ENCODE results near the gene TCEAL4. TPM values are rescaled to one million over a fixed set of nuclear protein-coding genes. Genes with fewer than 3 reads are reported as not detected.

TCEAL4 gene
- total RNA-seq, 1 donor from 2014 or later: 46.5 TPM

DNA sequence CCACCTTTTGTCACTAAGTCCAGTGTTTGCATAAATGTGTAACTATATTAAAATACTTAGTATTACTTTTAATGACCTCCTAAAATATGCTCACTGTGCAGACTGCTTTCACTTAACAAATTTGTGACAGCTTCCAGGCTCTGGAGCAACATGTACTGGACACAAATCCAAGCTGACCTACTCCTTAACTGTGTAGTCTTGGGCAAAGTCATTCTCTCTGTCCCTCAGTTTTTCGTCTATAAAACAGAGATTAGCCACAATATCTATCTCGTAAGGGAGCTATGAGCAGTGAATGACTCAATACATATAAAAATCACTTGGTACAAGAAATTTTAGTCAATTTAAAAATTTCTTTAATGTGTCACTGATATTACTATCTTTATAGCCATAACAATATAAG lies 45.6 kb upstream of the TCEAL4 start:
- no peak overlapping the region for H3K27ac Mint-ChIP-seq (ENCODE audit: unreplicated experiment)
- H3K4me3 Mint-ChIP-seq: no peak overlapping the region
- DNase-seq (ENCODE audit: low read depth, low spot score): no peak
- no peaks in the 10 kb centered on the region for H3K4me1 Mint-ChIP-seq
- no peaks in the 10 kb centered on the region for H3K27me3 Mint-ChIP-seq (ENCODE audit: low read depth)
- H3K9me3 Mint-ChIP-seq: no peaks in the 10 kb centered on the region
- no peaks in the 10 kb centered on the region for H3K36me3 Mint-ChIP-seq (ENCODE audit: low read depth)
- TF ChIP-seq, protein P1, sequence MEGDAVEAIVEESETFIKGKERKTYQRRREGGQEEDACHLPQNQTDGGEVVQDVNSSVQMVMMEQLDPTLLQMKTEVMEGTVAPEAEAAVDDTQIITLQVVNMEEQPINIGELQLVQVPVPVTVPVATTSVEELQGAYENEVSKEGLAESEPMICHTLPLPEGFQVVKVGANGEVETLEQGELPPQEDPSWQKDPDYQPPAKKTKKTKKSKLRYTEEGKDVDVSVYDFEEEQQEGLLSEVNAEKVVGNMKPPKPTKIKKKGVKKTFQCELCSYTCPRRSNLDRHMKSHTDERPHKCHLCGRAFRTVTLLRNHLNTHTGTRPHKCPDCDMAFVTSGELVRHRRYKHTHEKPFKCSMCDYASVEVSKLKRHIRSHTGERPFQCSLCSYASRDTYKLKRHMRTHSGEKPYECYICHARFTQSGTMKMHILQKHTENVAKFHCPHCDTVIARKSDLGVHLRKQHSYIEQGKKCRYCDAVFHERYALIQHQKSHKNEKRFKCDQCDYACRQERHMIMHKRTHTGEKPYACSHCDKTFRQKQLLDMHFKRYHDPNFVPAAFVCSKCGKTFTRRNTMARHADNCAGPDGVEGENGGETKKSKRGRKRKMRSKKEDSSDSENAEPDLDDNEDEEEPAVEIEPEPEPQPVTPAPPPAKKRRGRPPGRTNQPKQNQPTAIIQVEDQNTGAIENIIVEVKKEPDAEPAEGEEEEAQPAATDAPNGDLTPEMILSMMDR (conservative IDR thresholded peaks at IDR 0.05): no peak

DNA sequence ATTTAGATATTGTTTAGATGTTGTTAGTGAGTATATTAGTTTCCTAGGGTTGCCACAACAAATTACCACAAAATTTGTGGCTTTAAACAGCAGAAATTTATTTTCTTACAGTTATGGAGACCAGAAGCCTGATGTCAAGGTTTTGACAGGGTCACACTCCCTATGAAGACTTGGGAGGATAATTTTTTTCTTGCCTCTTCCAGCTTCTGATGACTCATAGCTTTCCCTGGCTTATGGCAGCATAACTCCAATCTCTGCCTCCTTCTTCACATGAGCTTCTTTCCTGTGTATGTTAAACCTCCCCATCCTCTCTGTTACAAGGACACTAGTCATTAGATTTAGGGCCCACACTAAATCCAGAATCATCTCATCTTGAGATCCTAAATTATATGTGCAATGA lies 45.2 kb upstream of the TCEAL4 start:
- H3K36me3 Mint-ChIP-seq (ENCODE audit: low read depth): no peaks in the 10 kb centered on the region
- TF ChIP-seq, protein P1 (conservative IDR thresholded peaks at IDR 0.05): no peak
- H3K4me3 Mint-ChIP-seq: no peak overlapping the region

DNA sequence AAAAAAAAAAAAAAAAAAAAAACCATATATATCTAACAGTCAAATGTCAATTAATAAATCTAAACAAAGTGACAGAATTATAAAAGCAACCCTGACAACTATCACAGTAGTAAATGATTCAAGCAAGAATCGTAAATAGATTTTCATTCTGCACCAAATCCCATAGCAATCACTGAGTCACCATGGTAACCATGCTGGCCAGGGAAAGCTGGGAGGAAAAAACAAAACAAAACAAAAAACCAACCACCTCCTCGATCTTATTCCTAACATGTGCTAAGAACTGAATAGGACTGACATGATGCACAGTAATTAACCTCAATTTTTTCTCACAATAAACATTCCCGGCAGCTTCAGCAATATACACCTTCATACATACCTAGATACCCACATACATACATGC lies 35.4 kb upstream of the TCEAL4 start:
- H3K4me3 Mint-ChIP-seq: no peak overlapping the region
- H3K9me3 Mint-ChIP-seq: peaks cover 6% of the 10 kb centered on the region
- TF ChIP-seq, protein P1 (conservative IDR thresholded peaks at IDR 0.05): no peak
- no peaks in the 10 kb centered on the region for H3K36me3 Mint-ChIP-seq (ENCODE audit: low read depth)
- DNase-seq (ENCODE audit: low read depth, low spot score): no peak
- H3K27ac Mint-ChIP-seq (ENCODE audit: unreplicated experiment): no peak overlapping the region
- no peaks in the 10 kb centered on the region for H3K27me3 Mint-ChIP-seq (ENCODE audit: low read depth)
- peaks cover 9% of the 10 kb centered on the region for H3K4me1 Mint-ChIP-seq

More for the DNA sequence above, 45.2 kb upstream of the TCEAL4 start:
- Mint-ChIP-seq H3K9me3 (no peaks in the 10 kb centered on the region), H3K4me1 (no peaks in the 10 kb centered on the region), H3K27ac (ENCODE audit: unreplicated experiment) (no peak overlapping the region), H3K27me3 (ENCODE audit: low read depth) (no peaks in the 10 kb centered on the region)
- DNase-seq (ENCODE audit: low read depth, low spot score): no peak

DNA sequence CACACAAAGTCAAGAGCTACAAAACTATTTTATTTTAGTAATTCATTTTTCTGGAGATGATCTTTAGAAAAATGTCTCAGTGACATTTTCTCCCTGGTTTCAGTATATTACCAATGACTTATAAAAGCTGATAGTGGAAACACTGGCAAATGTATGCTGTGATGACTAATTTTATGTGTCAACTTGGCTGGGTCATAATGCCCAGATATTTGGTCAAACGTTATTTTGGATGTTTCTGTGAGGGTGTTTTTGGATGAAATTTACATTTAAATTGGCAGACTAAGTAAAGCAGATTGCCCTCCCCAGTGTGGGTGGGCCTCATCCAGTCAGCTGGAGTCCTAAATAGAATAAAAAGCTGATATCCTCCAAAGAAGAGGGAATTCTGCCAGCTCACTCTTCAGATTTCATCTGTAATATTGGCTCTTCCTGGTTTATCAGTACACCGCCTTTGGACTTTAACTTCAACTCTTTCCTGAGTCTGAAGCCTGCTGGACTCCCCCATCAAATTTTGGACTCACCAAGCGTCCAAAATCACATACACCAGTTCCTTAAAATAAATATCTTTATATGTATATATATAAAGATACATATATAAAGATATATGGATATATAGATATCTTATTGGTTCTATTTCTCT lies 34.8 kb upstream of the TCEAL4 start:
- H3K4me3 Mint-ChIP-seq: no peak overlapping the region
- TF ChIP-seq, protein P1 (conservative IDR thresholded peaks at IDR 0.05): no peak
- H3K27ac Mint-ChIP-seq (ENCODE audit: unreplicated experiment): no peak overlapping the region
- peaks cover 6% of the 10 kb centered on the region for H3K9me3 Mint-ChIP-seq
- H3K36me3 Mint-ChIP-seq (ENCODE audit: low read depth): no peaks in the 10 kb centered on the region
- no peak for DNase-seq (ENCODE audit: low read depth, low spot score)
- no peaks in the 10 kb centered on the region for H3K27me3 Mint-ChIP-seq (ENCODE audit: low read depth)
- peaks cover 10% of the 10 kb centered on the region for H3K4me1 Mint-ChIP-seq

DNA sequence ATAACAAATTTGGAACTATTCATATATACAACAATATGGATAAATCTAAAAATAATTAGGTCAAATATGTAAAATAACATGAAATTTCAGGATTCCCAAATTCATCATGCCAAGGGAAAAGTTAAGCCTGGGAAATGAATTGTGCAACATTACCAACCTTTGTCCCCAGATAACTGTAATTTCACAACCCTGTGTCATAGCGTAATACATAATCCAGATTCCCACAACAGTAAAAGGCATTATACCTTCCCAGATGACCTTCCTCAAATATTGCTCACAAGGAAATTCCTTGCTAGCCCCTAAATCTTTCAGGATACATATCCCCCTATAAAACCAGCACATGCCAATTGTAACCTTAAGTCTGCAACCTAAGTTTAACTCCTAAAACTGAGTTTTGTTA lies 33.1 kb upstream of the TCEAL4 start:
- Mint-ChIP-seq H3K27ac (ENCODE audit: unreplicated experiment) (no peak overlapping the region), H3K9me3 (peaks cover 4% of the 10 kb centered on the region), H3K27me3 (ENCODE audit: low read depth) (no peaks in the 10 kb centered on the region), H3K4me1 (peaks cover 10% of the 10 kb centered on the region), H3K36me3 (ENCODE audit: low read depth) (no peaks in the 10 kb centered on the region), H3K4me3 (no peak overlapping the region)
- TF ChIP-seq, protein P1 (conservative IDR thresholded peaks at IDR 0.05): no peak
- DNase-seq (ENCODE audit: low read depth, low spot score): no peak

All from neural crest cell (in vitro differentiated cells).